Measurements from ENCODE around the gene TTC28.
"Not testable (repeated sequence)": the region's sequence is repeated elsewhere in the genome, so short reads cannot be mapped to it uniquely, and the experiment has no call there.

Gene TTC28

DNA sequence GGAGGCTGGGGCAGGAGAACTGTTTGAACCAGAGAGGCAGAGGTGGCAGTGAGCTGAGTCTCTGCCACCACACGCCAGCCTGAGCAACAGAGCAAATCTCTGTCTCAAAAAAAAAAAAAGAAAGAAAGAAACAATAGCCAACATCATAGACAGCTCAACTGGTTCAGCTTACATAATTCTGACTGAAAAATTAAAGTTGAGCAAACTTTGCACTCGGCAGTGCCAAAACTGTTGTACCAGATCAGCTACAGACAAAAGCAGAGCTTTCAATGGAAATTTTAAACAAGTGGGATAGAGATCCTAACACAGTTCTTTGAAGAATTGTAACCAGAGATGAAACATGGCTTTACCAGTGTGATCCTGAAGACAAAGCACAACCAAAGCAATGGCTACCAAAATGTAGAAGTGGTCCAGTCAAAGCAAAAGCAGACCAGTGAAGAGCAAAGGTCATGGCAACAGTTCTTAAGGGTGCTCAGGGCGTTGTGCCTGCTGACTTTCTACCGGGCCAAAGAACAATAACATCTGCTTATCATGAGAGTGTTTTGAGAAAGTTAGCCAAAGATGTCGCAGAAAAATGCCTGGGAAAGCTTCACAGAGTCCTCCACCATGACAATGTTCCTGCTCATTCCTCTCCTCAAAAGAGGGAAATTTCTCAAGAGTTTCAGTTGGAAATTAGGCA lies 59.3 kb downstream of the TTC28 start:
- H3K4me3 ChIP-seq (ENCODE audit: insufficient read depth in 1 of 2, low read depth in 1 of 2, low read length in 2 of 2): no peak overlapping the region
- no peak overlapping the region for H4K91ac ChIP-seq (ENCODE audit: low read length)
- no peak overlapping the region for H2BK12ac ChIP-seq (ENCODE audit: low read length in 2 of 2)
- 91% methylated on average over 5 of the region's 5 CpGs for WGBS
- H3K27me3 ChIP-seq (ENCODE audit: control insufficient read depth in 1 of 2, insufficient read depth in 1 of 2, low read length in 2 of 2): no peaks in the 10 kb centered on the region
- H4K8ac ChIP-seq (ENCODE audit: low read length): no peak overlapping the region
- peaks cover 11% of the 10 kb centered on the region for H3K79me1 ChIP-seq (replicated peaks; ENCODE audit: low read length, poor library complexity, severe bottlenecking)
- H3K4me2 ChIP-seq (ENCODE audit: low read length, poor library complexity, severe bottlenecking): no peak overlapping the region
- H3K9ac ChIP-seq (ENCODE audit: low read length): no peak overlapping the region
- DNase-seq: no peak
- H3K9me3 ChIP-seq (ENCODE audit: control insufficient read depth, low read length): no peaks in the 10 kb centered on the region
- H2AK5ac ChIP-seq (ENCODE audit: low read length, severe bottlenecking): no peak overlapping the region
- H2BK120ac ChIP-seq (ENCODE audit: low read depth, low read length): no peak overlapping the region
- no peak overlapping the region for H2AFZ ChIP-seq (ENCODE audit: low read depth, low read length)
- H2BK15ac ChIP-seq (ENCODE audit: low read depth, poor library complexity, severe bottlenecking): no peak overlapping the region
- no peaks in the 10 kb centered on the region for H3K4me1 ChIP-seq (ENCODE audit: control insufficient read depth, insufficient read depth, low read depth, low read length)
- H2BK5ac ChIP-seq (ENCODE audit: low read depth, low read length, poor library complexity, severe bottlenecking): no peak overlapping the region
- no peak overlapping the region for H3K4ac ChIP-seq (ENCODE audit: low read depth in 1 of 2, low read length in 2 of 2)
- H3K23ac ChIP-seq (ENCODE audit: low read length in 2 of 2): no peak overlapping the region
- peaks cover 0 to 8% of the 10 kb centered on the region in 2 experiments for H3K36me3 ChIP-seq (ENCODE audit: control insufficient read depth in 1 of 2, insufficient read depth in 2 of 2, low read depth in 1 of 2, low read length in 2 of 2)
- no peak overlapping the region for H3K14ac ChIP-seq (ENCODE audit: low read length in 2 of 2)
- H3K18ac ChIP-seq (ENCODE audit: low read depth in 1 of 2, low read length in 2 of 2): no peak overlapping the region
- H3K27ac ChIP-seq (ENCODE audit: low read length, poor library complexity, severe bottlenecking): no peak overlapping the region

- H3K14ac ChIP-seq (ENCODE audit: low read length in 2 of 2): no peak overlapping the region
- no peak overlapping the region for H2BK5ac ChIP-seq (ENCODE audit: low read depth, low read length, poor library complexity, severe bottlenecking)
- H2AK5ac ChIP-seq (ENCODE audit: low read length, severe bottlenecking): no peak overlapping the region
- H4K91ac ChIP-seq (ENCODE audit: low read length): no peak overlapping the region
- no peak overlapping the region for H2AFZ ChIP-seq (ENCODE audit: low read depth, low read length)
- H3K4me2 ChIP-seq (ENCODE audit: low read length, poor library complexity, severe bottlenecking): no peak overlapping the region
- no peak overlapping the region for H3K9ac ChIP-seq (ENCODE audit: low read length)
- peaks cover 0 to 8% of the 10 kb centered on the region in 2 experiments for H3K36me3 ChIP-seq (ENCODE audit: control insufficient read depth in 1 of 2, insufficient read depth in 2 of 2, low read depth in 1 of 2, low read length in 2 of 2)
- H3K4me3 ChIP-seq (ENCODE audit: insufficient read depth in 1 of 2, low read depth in 1 of 2, low read length in 2 of 2): no peak overlapping the region
- H3K4me1 ChIP-seq (ENCODE audit: control insufficient read depth, insufficient read depth, low read depth, low read length): no peaks in the 10 kb centered on the region
- WGBS: 100% methylated on average over 1 of the region's 2 CpGs
- H3K27ac ChIP-seq (ENCODE audit: low read length, poor library complexity, severe bottlenecking): no peak overlapping the region
- H3K79me1 ChIP-seq (replicated peaks; ENCODE audit: low read length, poor library complexity, severe bottlenecking): peaks cover 11% of the 10 kb centered on the region
- H3K18ac ChIP-seq (ENCODE audit: low read depth in 1 of 2, low read length in 2 of 2): no peak overlapping the region
- H3K4ac ChIP-seq (ENCODE audit: low read depth in 1 of 2, low read length in 2 of 2): no peak overlapping the region
- H2BK12ac ChIP-seq (ENCODE audit: low read length in 2 of 2): no peak overlapping the region
- no peaks in the 10 kb centered on the region for H3K9me3 ChIP-seq (ENCODE audit: control insufficient read depth, low read length)
- no peaks in the 10 kb centered on the region for H3K27me3 ChIP-seq (ENCODE audit: control insufficient read depth in 1 of 2, insufficient read depth in 1 of 2, low read length in 2 of 2)
- no peak overlapping the region for H2BK15ac ChIP-seq (ENCODE audit: low read depth, poor library complexity, severe bottlenecking)
- no peak overlapping the region for H3K23ac ChIP-seq (ENCODE audit: low read length in 2 of 2)
- H2BK120ac ChIP-seq (ENCODE audit: low read depth, low read length): no peak overlapping the region
- no peak for DNase-seq
- H4K8ac ChIP-seq (ENCODE audit: low read length): no peak overlapping the region
Observed at GRCh38 chr22:28619236-28619635, 60.4 kb downstream of the TTC28 start.

GRCh38 chr22:28615423-28615822 lies 64.2 kb downstream of the TTC28 start:
- not testable (repeated sequence) for H3K27ac ChIP-seq (ENCODE audit: low read length, poor library complexity, severe bottlenecking); H3K79me1 ChIP-seq (replicated peaks; ENCODE audit: low read length, poor library complexity, severe bottlenecking); H3K9ac ChIP-seq (ENCODE audit: low read length); H3K18ac ChIP-seq (ENCODE audit: low read depth in 1 of 2, low read length in 2 of 2); H4K91ac ChIP-seq (ENCODE audit: low read length); H2BK120ac ChIP-seq (ENCODE audit: low read depth, low read length); H3K4me2 ChIP-seq (ENCODE audit: low read length, poor library complexity, severe bottlenecking); H3K9me3 ChIP-seq (ENCODE audit: control insufficient read depth, low read length); H3K4me3 ChIP-seq (ENCODE audit: insufficient read depth in 1 of 2, low read depth in 1 of 2, low read length in 2 of 2); H4K8ac ChIP-seq (ENCODE audit: low read length); H3K4me1 ChIP-seq (ENCODE audit: control insufficient read depth, insufficient read depth, low read depth, low read length); H2BK15ac ChIP-seq (ENCODE audit: low read depth, poor library complexity, severe bottlenecking); H2BK5ac ChIP-seq (ENCODE audit: low read depth, low read length, poor library complexity, severe bottlenecking); H3K14ac ChIP-seq (ENCODE audit: low read length in 2 of 2); DNase-seq; H3K4ac ChIP-seq (ENCODE audit: low read depth in 1 of 2, low read length in 2 of 2); H2AK5ac ChIP-seq (ENCODE audit: low read length, severe bottlenecking); H3K27me3 ChIP-seq (ENCODE audit: control insufficient read depth in 1 of 2, insufficient read depth in 1 of 2, low read length in 2 of 2); H3K23ac ChIP-seq (ENCODE audit: low read length in 2 of 2); H2AFZ ChIP-seq (ENCODE audit: low read depth, low read length); H2BK12ac ChIP-seq (ENCODE audit: low read length in 2 of 2); H3K36me3 ChIP-seq (ENCODE audit: control insufficient read depth in 1 of 2, insufficient read depth in 2 of 2, low read depth in 1 of 2, low read length in 2 of 2)
- WGBS: 91% methylated on average over 4 of the region's 4 CpGs

- Histone ChIP-seq H3K27ac (ENCODE audit: low read length, poor library complexity, severe bottlenecking) (no peak overlapping the region), H2AK5ac (ENCODE audit: low read length, severe bottlenecking) (no peak overlapping the region), H3K4ac (ENCODE audit: low read depth in 1 of 2, low read length in 2 of 2) (no peak overlapping the region), H3K79me1 (replicated peaks; ENCODE audit: low read length, poor library complexity, severe bottlenecking) (peaks cover 11% of the 10 kb centered on the region), H2BK15ac (ENCODE audit: low read depth, poor library complexity, severe bottlenecking) (no peak overlapping the region), H3K36me3 (ENCODE audit: control insufficient read depth in 1 of 2, insufficient read depth in 2 of 2, low read depth in 1 of 2, low read length in 2 of 2) (no peaks in the 10 kb centered on the region), H4K8ac (ENCODE audit: low read length) (no peak overlapping the region), H3K4me2 (ENCODE audit: low read length, poor library complexity, severe bottlenecking) (no peak overlapping the region), H3K9ac (ENCODE audit: low read length) (no peak overlapping the region), H3K14ac (ENCODE audit: low read length in 2 of 2) (no peak overlapping the region), H2BK12ac (ENCODE audit: low read length in 2 of 2) (no peak overlapping the region), H3K4me1 (ENCODE audit: control insufficient read depth, insufficient read depth, low read depth, low read length) (no peaks in the 10 kb centered on the region), H2BK120ac (ENCODE audit: low read depth, low read length) (no peak overlapping the region), H3K18ac (ENCODE audit: low read depth in 1 of 2, low read length in 2 of 2) (no peak overlapping the region), H3K9me3 (ENCODE audit: control insufficient read depth, low read length) (no peaks in the 10 kb centered on the region), H2BK5ac (ENCODE audit: low read depth, low read length, poor library complexity, severe bottlenecking) (no peak overlapping the region), H3K4me3 (ENCODE audit: insufficient read depth in 1 of 2, low read depth in 1 of 2, low read length in 2 of 2) (no peak overlapping the region), H3K27me3 (ENCODE audit: control insufficient read depth in 1 of 2, insufficient read depth in 1 of 2, low read length in 2 of 2) (no peaks in the 10 kb centered on the region), H4K91ac (ENCODE audit: low read length) (no peak overlapping the region), H2AFZ (ENCODE audit: low read depth, low read length) (no peak overlapping the region), H3K23ac (ENCODE audit: low read length in 2 of 2) (no peak overlapping the region)
- DNase-seq: no peak
- WGBS: 92% methylated on average over 5 of the region's 5 CpGs
Observed at GRCh38 chr22:28609921-28610320, 69.7 kb downstream of the TTC28 start.
